ENCODE measurements around the gene ZC3H15. TPM values are rescaled to one million over a fixed set of nuclear protein-coding genes. Genes with fewer than 3 reads are reported as not detected.

ZC3H15 gene
- polyA plus RNA-seq, 2 of the 4 experiments (the other 2 are of a cell fraction), result 99.2 to 191 TPM

Other genes with a start within 250 kb of the ZC3H15 start
- 148 and 159 TPM in 2 replicates for gene ITGAV, start 103.8 kb downstream of the ZC3H15 start, polyA plus RNA-seq (2011; rRNA removed)
- gene ITGAV, start 103.8 kb downstream of the ZC3H15 start, polyA plus RNA-seq (2017; fragmentation: RNase III; extraction: RNeasy Plus Mini Kit Qiagen cat#74134 plus additional on column Dnase treatment), result 87.6 to 101 TPM (median 93.3 TPM) in 3 replicates
- 6.4 and 6.5 TPM in 2 replicates for gene FAM171B, start 207.8 kb downstream of the ZC3H15 start, polyA plus RNA-seq (2011; rRNA removed)
- gene FAM171B, start 207.8 kb downstream of the ZC3H15 start, polyA plus RNA-seq (2017; fragmentation: RNase III; extraction: RNeasy Plus Mini Kit Qiagen cat#74134 plus additional on column Dnase treatment), result 1.8 to 2.2 TPM (median 1.8 TPM) in 3 replicates

Measured in A549 (cell line).